OCI-M2 (cell line): Measurements from ENCODE around the gene MYBBP1A.

Source experiments
- DNase-seq: peaks from one replicate; lab custom pipeline; 2025; ENCODE audit not compliant: unreplicated experiment; lab: John Stamatoyannopoulos, UW

MYBBP1A gene

GRCh38 chr17:4522661-4523060 is 32.5 kb downstream of the MYBBP1A start:
- no peak for DNase-seq

- DNase-seq = no peak
Measured at GRCh38 chr17:4520894-4521600, 34.1 kb downstream of the MYBBP1A start.

GRCh38 chr17:4520060-4520893 is 34.9 kb downstream of the MYBBP1A start:
- no peak for DNase-seq

GRCh38 chr17:4519361-4519788 is 35.8 kb downstream of the MYBBP1A start:
- DNase-seq = no peak

- no peak for DNase-seq
Measured at GRCh38 chr17:4518901-4519300, 36.3 kb downstream of the MYBBP1A start.

- no peak for DNase-seq
Measured at GRCh38 chr17:4516735-4517134, 38.4 kb downstream of the MYBBP1A start.

GRCh38 chr17:4515501-4515900 is 39.7 kb downstream of the MYBBP1A start:
- DNase-seq = no peak

GRCh38 chr17:4514779-4515178 is 40.4 kb downstream of the MYBBP1A start:
- no peak for DNase-seq

GRCh38 chr17:4514206-4514605 is 41.0 kb downstream of the MYBBP1A start:
- no peak for DNase-seq

GRCh38 chr17:4513113-4514032 is 41.8 kb downstream of the MYBBP1A start:
- no peak for DNase-seq

GRCh38 chr17:4512156-4513112 is 42.8 kb downstream of the MYBBP1A start:
- no peak for DNase-seq

- DNase-seq = no peak
Measured at GRCh38 chr17:4511199-4511932, 43.8 kb downstream of the MYBBP1A start.

GRCh38 chr17:4510618-4510941 is 44.6 kb downstream of the MYBBP1A start:
- no peak for DNase-seq

- no peak for DNase-seq
Measured at GRCh38 chr17:4509923-4510617, 45.1 kb downstream of the MYBBP1A start.

- DNase-seq = no peak
Measured at GRCh38 chr17:4509401-4509800, 45.8 kb downstream of the MYBBP1A start.

- no peak for DNase-seq
Measured at GRCh38 chr17:4508207-4508606, 47.0 kb downstream of the MYBBP1A start.

- no peak for DNase-seq
Measured at GRCh38 chr17:4507361-4508111, 47.6 kb downstream of the MYBBP1A start.

GRCh38 chr17:4506892-4507291 is 48.3 kb downstream of the MYBBP1A start:
- DNase-seq = no peak
